COLO829 (cell line): ENCODE measurements around the gene C1orf159.

Source experiments
- DNase-seq: peaks from one replicate; pipeline ENCODE4 v3.0.0; 2012; ENCODE audit warnings: low spot score

The C1orf159 gene

GRCh38 chr1:1132042-1132950 lies 16.4 kb upstream of the C1orf159 start:
- DNase-seq: no peak

- DNase-seq: no peak
These were observed 14.6 kb upstream of the C1orf159 start for GRCh38 chr1:1130206-1131120.

- no peak for DNase-seq
These were observed 13.5 kb upstream of the C1orf159 start for GRCh38 chr1:1129381-1129821.

DNA sequence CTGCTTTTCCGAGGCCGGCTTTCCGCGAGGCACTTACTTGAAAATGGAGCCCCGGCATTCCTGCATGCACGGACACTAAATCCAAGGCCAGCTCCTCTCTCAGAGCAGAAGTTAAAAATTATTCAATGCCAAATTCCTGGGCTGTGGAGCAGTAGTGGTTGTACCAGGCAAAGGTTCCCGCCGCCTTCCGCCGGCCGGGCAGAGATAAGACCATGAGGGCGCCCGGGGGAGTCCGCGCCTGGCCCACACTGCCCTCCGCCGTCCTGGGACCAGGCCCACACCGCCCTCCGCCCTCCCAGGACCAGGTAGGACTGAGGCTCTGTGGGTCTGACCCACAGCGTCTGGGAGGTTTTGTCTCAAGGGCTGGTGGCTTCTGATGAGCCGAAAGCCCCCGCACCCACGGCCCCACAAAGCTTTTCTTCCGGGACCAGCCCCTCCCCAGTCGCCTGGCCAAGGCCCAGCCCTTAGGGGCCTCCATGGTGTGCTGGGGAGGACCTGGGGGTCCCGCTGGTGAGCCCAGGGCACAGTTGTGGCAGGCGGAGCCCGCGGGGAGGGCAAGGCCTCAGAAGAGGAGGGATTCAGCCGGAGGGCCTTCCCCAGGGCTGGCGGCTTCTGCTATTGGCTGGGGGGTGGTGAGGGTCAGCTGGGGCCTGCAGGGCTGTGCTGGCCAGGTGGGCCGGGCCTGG lies 12.7 kb upstream of the C1orf159 start:
- no peak for DNase-seq

- DNase-seq: no peak
These were observed 11.9 kb upstream of the C1orf159 start for GRCh38 chr1:1127551-1128451.

DNA sequence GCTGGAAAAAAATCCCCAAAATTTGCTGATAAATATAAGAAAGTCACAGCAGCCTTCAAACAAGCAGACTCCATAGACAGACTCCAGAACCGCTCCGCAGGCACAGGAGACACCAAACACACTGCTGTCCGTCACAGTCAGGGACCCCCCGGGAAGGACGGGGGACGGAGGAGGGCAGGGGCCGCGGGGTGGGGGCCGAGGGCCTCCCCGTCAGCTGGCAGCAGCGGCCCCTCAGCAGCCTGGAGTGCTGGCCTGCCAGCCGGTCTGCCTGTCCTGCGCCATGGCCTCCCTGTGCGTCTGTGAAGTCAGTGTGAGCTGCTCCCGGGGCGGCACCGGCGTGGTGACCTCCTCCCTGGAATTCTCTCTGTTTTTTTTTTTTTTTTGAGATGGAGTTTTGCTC lies 10.1 kb upstream of the C1orf159 start:
- no peak for DNase-seq

GRCh38 chr1:1124786-1125642 lies 9.1 kb upstream of the C1orf159 start:
- DNase-seq: no peak

- no peak for DNase-seq
These were observed 8.6 kb upstream of the C1orf159 start for GRCh38 chr1:1124508-1124785.

GRCh38 chr1:1123581-1124507 lies 8.0 kb upstream of the C1orf159 start:
- no peak for DNase-seq

GRCh38 chr1:1122981-1123480 lies 7.1 kb upstream of the C1orf159 start:
- DNase-seq: no peak

DNA sequence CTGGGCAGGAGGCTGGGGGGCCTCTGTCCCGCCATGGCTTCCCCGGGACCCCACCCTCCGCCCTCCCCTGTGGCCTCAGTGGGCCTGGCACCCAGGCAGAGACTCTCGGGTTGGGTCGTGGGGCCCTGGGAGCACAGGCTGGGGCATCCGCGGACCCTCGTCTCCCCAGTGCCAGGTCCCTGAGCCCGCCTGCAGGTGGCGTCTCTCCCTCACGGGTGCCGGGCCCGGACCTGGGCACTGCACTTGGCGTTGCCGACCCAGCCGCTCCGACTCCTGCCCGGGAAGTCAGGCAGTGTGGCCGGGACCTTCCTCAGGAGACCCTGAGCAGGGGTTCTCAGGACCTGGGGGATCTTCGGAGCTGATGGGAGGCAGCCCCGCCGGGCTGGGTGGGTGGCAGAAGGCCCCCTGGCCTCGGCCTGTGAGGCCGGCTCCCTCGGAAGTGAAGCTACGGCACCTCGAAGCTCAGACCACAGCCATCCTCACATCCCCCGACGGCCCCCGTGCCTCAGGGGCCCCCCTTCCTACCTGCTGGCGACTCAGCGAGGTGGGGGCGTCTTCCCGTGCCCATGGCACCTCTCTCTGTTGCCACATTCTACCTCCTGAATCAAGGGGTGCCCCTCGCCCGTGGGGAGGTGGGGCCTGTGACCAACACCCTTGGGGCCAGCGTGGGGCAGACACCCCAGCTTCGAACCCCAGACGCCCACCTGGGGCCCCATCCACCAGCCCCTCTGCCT lies 6.4 kb upstream of the C1orf159 start:
- peak; percentile 42 for DNase-seq

DNA sequence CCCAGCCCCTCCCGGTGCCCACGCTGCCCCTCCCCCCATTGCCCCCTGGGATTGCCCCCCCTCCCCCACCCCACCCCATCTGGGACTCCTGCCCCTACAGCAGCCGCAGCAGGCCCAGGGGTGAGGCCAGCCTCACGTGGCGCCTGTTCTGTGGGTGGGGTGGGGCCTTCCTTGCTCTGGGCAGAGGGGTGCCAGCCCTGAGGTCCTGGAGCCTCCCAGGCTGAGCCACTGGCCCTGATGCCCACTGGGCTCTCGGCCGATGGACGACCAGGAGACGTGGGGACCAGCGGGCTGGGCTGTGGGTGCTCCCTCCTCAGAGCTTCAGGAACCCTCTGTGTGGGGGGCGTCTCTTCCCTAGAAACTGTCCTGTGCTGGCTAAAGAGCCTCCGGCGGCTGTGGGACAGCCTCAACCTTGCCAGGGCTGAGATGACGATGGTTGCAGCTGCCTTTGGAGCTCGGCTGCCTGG lies 5.8 kb upstream of the C1orf159 start:
- no peak for DNase-seq

DNA sequence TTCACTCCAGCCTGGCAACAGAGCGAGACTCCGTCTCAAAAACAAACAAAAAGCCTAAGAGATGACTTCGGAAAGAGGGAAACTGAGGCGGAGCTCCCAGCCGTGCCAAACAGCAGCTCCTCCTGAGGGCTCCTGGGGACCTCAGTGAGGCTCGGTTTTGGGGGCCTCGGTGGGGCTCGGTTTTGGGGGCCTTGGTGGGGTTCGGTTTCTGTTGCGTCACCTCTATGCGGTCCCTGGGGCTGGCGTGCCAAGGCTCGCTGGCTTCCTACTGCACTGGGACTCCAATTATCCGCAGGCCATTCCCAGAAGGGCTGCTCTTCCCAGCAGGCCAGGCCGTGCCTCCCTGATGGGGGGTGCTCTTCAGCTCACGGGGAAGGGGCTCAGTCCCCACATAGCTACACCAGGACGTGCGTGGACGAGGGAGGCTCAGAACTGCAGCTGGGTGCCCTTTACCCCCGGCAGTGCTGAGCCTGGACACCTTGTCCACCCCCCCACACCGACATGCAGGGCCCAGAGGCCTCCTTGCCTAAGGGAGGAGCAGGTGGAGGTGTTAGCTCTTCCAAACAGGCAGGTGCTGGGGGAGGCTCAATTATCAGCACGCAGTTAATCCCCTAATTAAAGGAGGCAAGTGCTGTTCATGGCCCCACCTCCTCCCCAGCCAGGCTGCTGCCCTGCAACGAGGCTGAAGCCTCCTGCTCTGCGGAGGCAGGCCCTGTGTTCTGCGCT lies 5.1 kb upstream of the C1orf159 start:
- DNase-seq: no peak

- no peak for DNase-seq
These were observed 4.2 kb upstream of the C1orf159 start for GRCh38 chr1:1120096-1120495.

GRCh38 chr1:1119272-1119890 lies 3.5 kb upstream of the C1orf159 start:
- DNase-seq: no peak

DNA sequence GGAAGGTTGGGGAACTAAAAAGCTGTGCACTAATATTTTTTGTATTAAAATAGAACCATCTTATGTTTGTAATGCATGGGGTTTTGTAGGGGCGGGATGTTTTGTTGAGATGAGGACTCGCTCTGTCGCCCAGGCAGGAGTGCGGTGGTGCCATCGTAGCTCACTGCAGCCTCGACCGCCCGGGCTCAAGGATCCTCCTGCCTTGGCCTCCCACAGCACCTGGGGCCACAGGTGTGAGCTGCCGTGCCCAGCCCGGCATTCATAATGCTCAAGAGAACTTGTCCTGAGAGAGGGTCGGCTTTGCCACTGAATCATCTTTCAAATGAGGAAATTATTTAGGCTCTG lies 3.0 kb upstream of the C1orf159 start:
- no peak for DNase-seq
